Mesenchymal stem cell (in vitro differentiated cells and primary cell): ENCODE data around the gene ZCCHC7.
"Not testable (repeated sequence)": the region's sequence is repeated elsewhere in the genome, so short reads cannot be mapped to it uniquely, and the experiment has no call there.

Experiments used
- DNase-seq: peaks from one replicate; pipeline ENCODE4 v3.0.0-alpha.2; 2013
- H2AFZ ChIP-seq: one replicate; pipeline ENCODE4 v1.6.1; 2013; ENCODE audit warnings: low read depth, mild to moderate bottlenecking, control low read depth, inconsistent platforms, low read length, moderate library complexity
- H2AK5ac ChIP-seq: 2 replicates; pipeline ENCODE4 v1.6.1; 2013; ENCODE audit warnings: low read length, moderate library complexity, mild to moderate bottlenecking, inconsistent platforms; ENCODE audit not compliant: severe bottlenecking
- H2BK120ac ChIP-seq: one replicate; pipeline ENCODE4 v1.6.1; 2013; ENCODE audit warnings: low read depth, mild to moderate bottlenecking, inconsistent platforms, low read length, moderate library complexity
- H2BK12ac ChIP-seq, 2 experiments: one replicate each; pipeline ENCODE4 v1.6.1; 2013; ENCODE audit warnings: inconsistent platforms in 2 of 2, low read length in 2 of 2, mild to moderate bottlenecking in 2 of 2, moderate library complexity in 2 of 2, control low read depth in 1 of 2
- H2BK15ac ChIP-seq: one replicate; pipeline ENCODE4 v1.6.1; 2013; ENCODE audit warnings: mild to moderate bottlenecking, low read depth, inconsistent platforms; ENCODE audit not compliant: poor library complexity, severe bottlenecking
- H2BK5ac ChIP-seq: 2 replicates; pipeline ENCODE4 v1.6.1; 2013; ENCODE audit warnings: low read depth, mild to moderate bottlenecking, low read length, control low read depth, inconsistent platforms; ENCODE audit not compliant: poor library complexity, severe bottlenecking
- H3K14ac ChIP-seq, 2 experiments: one replicate each; pipeline ENCODE4 v1.6.1; 2013; ENCODE audit warnings: inconsistent platforms in 2 of 2, low read length in 2 of 2, control low read depth in 1 of 2, mild to moderate bottlenecking in 1 of 2, moderate library complexity in 1 of 2
- H3K18ac ChIP-seq, 2 experiments: one replicate each; pipeline ENCODE4 v1.6.1; 2013; ENCODE audit warnings: inconsistent platforms in 2 of 2, low read length in 2 of 2, control low read depth in 1 of 2, low read depth in 1 of 2, mild to moderate bottlenecking in 1 of 2
- H3K23ac ChIP-seq, 2 experiments: one replicate each; pipeline ENCODE4 v1.6.1; 2013; ENCODE audit warnings: inconsistent platforms in 2 of 2, low read length in 2 of 2, mild to moderate bottlenecking in 2 of 2, moderate library complexity in 2 of 2, control low read depth in 1 of 2
- H3K27ac ChIP-seq: 2 replicates; pipeline ENCODE4 v1.5.1; 2013; ENCODE audit warnings: mild to moderate bottlenecking, moderate library complexity, low read length, control low read depth, inconsistent platforms; ENCODE audit not compliant: poor library complexity, severe bottlenecking
- H3K27me3 ChIP-seq, 2 experiments: 2 replicates each; pipeline versions ENCODE4 v1.6.1 to v1.7.0; 2013; ENCODE audit warnings: low read length in 2 of 2, mild to moderate bottlenecking in 2 of 2, moderate library complexity in 2 of 2, control low read depth in 1 of 2, inconsistent platforms in 1 of 2; ENCODE audit not compliant: control insufficient read depth in 1 of 2, insufficient read depth in 1 of 2
- H3K36me3 ChIP-seq, 2 experiments: 2 replicates each; pipeline versions ENCODE4 v1.6.1 to v1.7.0; 2013; ENCODE audit warnings: low read length in 2 of 2, control low read depth in 1 of 2, inconsistent platforms in 1 of 2, low read depth in 1 of 2, mild to moderate bottlenecking in 1 of 2; ENCODE audit not compliant: insufficient read depth in 2 of 2, control insufficient read depth in 1 of 2
- H3K4ac ChIP-seq, 2 experiments: one replicate each; pipeline ENCODE4 v1.6.1; 2013; ENCODE audit warnings: inconsistent platforms in 2 of 2, low read length in 2 of 2, mild to moderate bottlenecking in 2 of 2, moderate library complexity in 2 of 2, control low read depth in 1 of 2, low read depth in 1 of 2
- H3K4me1 ChIP-seq: 2 replicates; pipeline ENCODE4 v1.6.1; 2013; ENCODE audit warnings: low read depth, low read length, control low read depth; ENCODE audit not compliant: control insufficient read depth, insufficient read depth
- H3K4me2 ChIP-seq: 2 replicates; pipeline ENCODE4 v1.6.1; 2013; ENCODE audit warnings: low read length, mild to moderate bottlenecking, inconsistent platforms; ENCODE audit not compliant: poor library complexity, severe bottlenecking
- H3K4me3 ChIP-seq, 2 experiments: 2 replicates each; pipeline versions ENCODE4 v1.5.1 to v1.7.0; 2013; ENCODE audit warnings: low read length in 2 of 2, mild to moderate bottlenecking in 2 of 2, control low read depth in 1 of 2, low read depth in 1 of 2; ENCODE audit not compliant: insufficient read depth in 1 of 2
- H3K79me1 ChIP-seq: replicated peaks from 2 replicates; pipeline ENCODE4 v1.6.1; 2013; ENCODE audit warnings: mild to moderate bottlenecking, control low read depth, low read length, inconsistent platforms; ENCODE audit not compliant: poor library complexity, severe bottlenecking
- H3K9ac ChIP-seq: 2 replicates; pipeline ENCODE4 v1.7.0; 2013; ENCODE audit warnings: mild to moderate bottlenecking, low read length, moderate library complexity
- H3K9me3 ChIP-seq: 2 replicates; pipeline ENCODE4 v1.7.0; 2013; ENCODE audit warnings: mild to moderate bottlenecking, low read length; ENCODE audit not compliant: control insufficient read depth
- H4K8ac ChIP-seq: one replicate; pipeline ENCODE4 v1.6.1; 2013; ENCODE audit warnings: inconsistent platforms, mild to moderate bottlenecking, low read length, moderate library complexity
- H4K91ac ChIP-seq: one replicate; pipeline ENCODE4 v1.6.1; 2013; ENCODE audit warnings: mild to moderate bottlenecking, low read length, inconsistent platforms
- WGBS: methylation state at CpG from one replicate; pipeline ENCODE4 v1.1.7; 2013; ENCODE audit warnings: mixed read lengths; 5-methylcytosine and 5-hydroxymethylcytosine counted together

Gene ZCCHC7

DNA sequence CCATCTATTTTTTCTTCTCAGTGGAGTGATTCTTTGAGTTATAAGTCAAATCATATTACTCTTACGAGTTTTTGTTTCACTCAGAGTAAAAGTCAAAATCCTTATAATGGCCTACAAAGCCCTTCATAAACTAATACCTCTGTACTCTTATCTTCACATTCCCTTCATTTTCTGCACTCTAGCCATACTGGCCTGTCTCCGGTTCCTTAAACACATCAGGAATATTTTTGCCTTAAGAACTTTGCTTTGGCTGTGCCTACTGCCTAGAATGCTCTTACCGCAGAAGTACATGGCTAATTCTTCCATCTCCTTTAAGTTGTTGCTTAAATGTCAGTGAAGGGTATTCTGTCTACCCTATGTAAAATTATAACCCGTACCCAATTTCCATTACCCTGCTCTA is 169.3 kb downstream of the ZCCHC7 start:
- 96% methylated on average over 2 of the region's 4 CpGs for WGBS
- Histone ChIP-seq H3K27ac (no peak overlapping the region), H3K23ac (no peak overlapping the region), H3K27me3 (no peaks in the 10 kb centered on the region), H2BK120ac (no peak overlapping the region), H3K4me2 (no peak overlapping the region), H3K4me1 (peaks cover 2% of the 10 kb centered on the region), H3K4me3 (no peak overlapping the region), H3K14ac (no peak overlapping the region), H2BK15ac (no peak overlapping the region), H3K18ac (no peak overlapping the region), H3K36me3 (no peaks in the 10 kb centered on the region), H2BK5ac (no peak overlapping the region), H3K9ac (no peak overlapping the region), H3K79me1 (peaks cover 13% of the 10 kb centered on the region), H2AK5ac (no peak overlapping the region), H2AFZ (no peak overlapping the region), H2BK12ac (no peak overlapping the region), H4K91ac (no peak overlapping the region), H4K8ac (no peak overlapping the region), H3K4ac (no peak overlapping the region), H3K9me3 (no peaks in the 10 kb centered on the region)
- DNase-seq = no peak

DNA sequence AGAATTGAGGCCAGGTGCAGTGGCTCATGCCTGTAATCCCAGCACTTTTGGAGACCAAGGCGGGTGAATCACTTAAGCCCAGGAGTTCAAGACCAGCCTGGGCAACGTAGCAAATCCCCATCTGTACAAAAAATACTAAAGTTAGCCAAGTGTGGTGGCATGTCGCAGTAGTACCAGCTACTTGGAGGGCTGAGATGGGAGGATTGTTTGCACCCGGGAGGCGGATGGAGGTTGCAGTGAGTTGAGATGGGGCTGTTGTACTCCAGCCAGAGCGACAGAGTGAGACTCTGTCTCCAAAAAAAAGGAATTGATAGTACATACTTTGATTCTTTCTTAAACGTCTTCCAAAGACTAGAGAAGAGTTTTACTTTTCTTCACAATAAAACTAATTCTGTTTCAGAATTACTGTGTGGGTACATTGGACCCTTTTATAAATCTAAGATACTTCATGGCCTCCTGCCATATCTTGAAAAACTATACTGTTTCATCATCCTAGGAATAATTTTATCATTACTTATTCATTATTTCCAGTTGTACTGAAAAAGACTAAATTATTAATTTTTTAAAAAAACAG is 170.1 kb downstream of the ZCCHC7 start:
- H3K27me3 ChIP-seq = no peaks in the 10 kb centered on the region
- H3K4me2 ChIP-seq = no peak overlapping the region
- no peak overlapping the region for H2BK15ac ChIP-seq
- no peak overlapping the region for H3K23ac ChIP-seq
- no peak overlapping the region for H3K4me3 ChIP-seq
- no peak overlapping the region for H2BK12ac ChIP-seq
- peak overlapping the region; percentile 57 for H3K27ac ChIP-seq
- peaks cover 2% of the 10 kb centered on the region for H3K4me1 ChIP-seq
- peak overlapping the region; percentile 96 for H2AK5ac ChIP-seq
- no peak overlapping the region for H3K4ac ChIP-seq
- H2BK5ac ChIP-seq = no peak overlapping the region
- DNase-seq = no peak
- H3K36me3 ChIP-seq = no peaks in the 10 kb centered on the region
- no peaks in the 10 kb centered on the region for H3K9me3 ChIP-seq
- peak overlapping the region; percentile 83 for H3K9ac ChIP-seq
- 95% methylated on average over 5 of the region's 7 CpGs for WGBS
- peaks cover 14% of the 10 kb centered on the region for H3K79me1 ChIP-seq
- no peak overlapping the region for H4K91ac ChIP-seq
- H2AFZ ChIP-seq = no peak overlapping the region
- H3K14ac ChIP-seq = no peak overlapping the region
- H4K8ac ChIP-seq = no peak overlapping the region
- H2BK120ac ChIP-seq = no peak overlapping the region
- H3K18ac ChIP-seq = no peak overlapping the region

DNA sequence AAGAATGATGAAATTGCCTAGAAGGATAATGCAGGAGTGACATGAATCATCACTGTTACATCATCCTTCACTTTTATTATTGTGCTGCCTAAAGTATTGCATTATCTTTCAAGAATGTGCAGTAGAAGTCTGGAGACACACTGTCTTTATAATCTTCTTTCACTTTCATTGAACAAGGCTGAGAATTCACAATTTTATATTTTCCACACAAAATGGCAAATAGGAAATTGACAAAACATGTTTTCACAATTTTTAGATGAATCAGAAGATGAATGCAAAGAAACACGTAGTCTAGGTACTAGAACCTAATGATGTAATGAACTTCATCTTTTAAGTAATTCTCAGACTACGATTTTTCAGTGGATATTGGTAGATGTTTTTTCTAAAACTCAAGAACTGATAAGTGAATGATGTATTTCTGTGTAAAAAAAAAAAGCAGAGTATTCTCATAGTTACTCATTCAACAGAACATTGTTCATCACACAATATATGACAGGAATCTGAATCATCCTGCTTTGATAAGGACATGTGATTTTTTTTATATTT is 170.6 kb downstream of the ZCCHC7 start:
- H3K4me1 ChIP-seq = peaks cover 2% of the 10 kb centered on the region
- no CpG with 5 or more reads among the region's 2 CpGs for WGBS
- no peaks in the 10 kb centered on the region for H3K9me3 ChIP-seq

DNA sequence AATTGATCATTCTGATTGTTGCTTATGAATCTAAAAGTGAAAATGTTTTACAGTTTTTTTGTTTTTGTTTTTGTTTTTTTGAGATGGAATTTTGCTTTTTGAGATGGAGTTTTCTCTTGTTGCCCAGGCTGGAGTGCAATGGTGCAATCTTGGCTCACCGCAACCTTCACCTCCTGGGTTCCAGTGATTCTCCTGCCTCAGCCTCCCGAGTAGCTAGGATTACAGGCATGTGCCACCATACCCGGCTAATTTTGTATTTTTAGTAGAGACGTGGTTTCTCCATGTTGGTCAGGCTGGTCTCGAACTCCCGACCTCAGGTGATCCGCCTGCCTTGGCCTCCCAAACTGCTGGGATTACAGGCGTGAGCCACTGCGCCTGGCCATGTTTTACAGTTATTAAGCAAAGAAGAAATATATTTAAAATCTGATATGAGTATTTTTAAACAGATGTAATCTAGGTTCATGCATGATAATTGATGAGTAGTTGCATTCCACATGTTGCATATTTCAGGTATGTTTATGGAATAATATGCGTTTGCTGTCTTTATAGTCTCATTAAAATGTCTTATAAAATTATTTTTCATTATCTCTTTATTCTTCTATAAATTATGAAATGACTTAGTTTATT is 171.4 kb downstream of the ZCCHC7 start:
- H3K27ac ChIP-seq, H2BK12ac ChIP-seq, H4K8ac ChIP-seq, H2AK5ac ChIP-seq, H3K36me3 ChIP-seq, H3K23ac ChIP-seq, H3K9me3 ChIP-seq, H4K91ac ChIP-seq, H2AFZ ChIP-seq, H3K4me2 ChIP-seq, H3K14ac ChIP-seq, H3K18ac ChIP-seq, H2BK120ac ChIP-seq, H3K4ac ChIP-seq, DNase-seq, H3K4me1 ChIP-seq, H2BK5ac ChIP-seq, H3K27me3 ChIP-seq, H2BK15ac ChIP-seq: not testable (repeated sequence)
- peaks cover 12% of the 10 kb centered on the region for H3K79me1 ChIP-seq
- WGBS = 98% methylated on average over 7 of the region's 10 CpGs
- H3K9ac ChIP-seq = peak overlapping the region; percentile 83
- peak overlapping the region in 1 of 2 experiments; percentile 64 for H3K4me3 ChIP-seq

More for the DNA sequence above, 170.6 kb downstream of the ZCCHC7 start:
- Histone ChIP-seq H3K27ac (peak overlapping the region; percentile 32), H3K18ac (no peak overlapping the region), H3K4me2 (no peak overlapping the region), H2BK120ac (no peak overlapping the region), H3K4me3 (peak overlapping the region in 1 of 2 experiments; percentile 64), H4K91ac (no peak overlapping the region), H2BK15ac (no peak overlapping the region), H2AK5ac (no peak overlapping the region), H3K14ac (no peak overlapping the region), H2AFZ (no peak overlapping the region), H2BK5ac (no peak overlapping the region), H2BK12ac (no peak overlapping the region), H3K4ac (no peak overlapping the region), H3K27me3 (no peaks in the 10 kb centered on the region), H3K36me3 (no peaks in the 10 kb centered on the region), H3K23ac (no peak overlapping the region), H3K9ac (peak overlapping the region; percentile 83), H3K79me1 (peaks cover 14% of the 10 kb centered on the region), H4K8ac (no peak overlapping the region)
- DNase-seq = peak; percentile 80
